GM18499 (cell line): ENCODE data around the gene B9D2.
"Not testable (repeated sequence)": the region's sequence is repeated elsewhere in the genome, so short reads cannot be mapped to it uniquely, and the experiment has no call there.

Experiments used
- ATAC-seq: cut with Tn5 transposase; IDR thresholded peaks from one replicate; pipeline ENCODE4 v1.9.1; 2021; ENCODE audit warnings: moderate number of reproducible peaks; ENCODE audit not compliant: insufficient read depth, unreplicated experiment

B9D2 gene

GRCh38 chr19:41356984-41357739, 6.8 kb downstream of the B9D2 start:
- ATAC-seq = no peak

DNA sequence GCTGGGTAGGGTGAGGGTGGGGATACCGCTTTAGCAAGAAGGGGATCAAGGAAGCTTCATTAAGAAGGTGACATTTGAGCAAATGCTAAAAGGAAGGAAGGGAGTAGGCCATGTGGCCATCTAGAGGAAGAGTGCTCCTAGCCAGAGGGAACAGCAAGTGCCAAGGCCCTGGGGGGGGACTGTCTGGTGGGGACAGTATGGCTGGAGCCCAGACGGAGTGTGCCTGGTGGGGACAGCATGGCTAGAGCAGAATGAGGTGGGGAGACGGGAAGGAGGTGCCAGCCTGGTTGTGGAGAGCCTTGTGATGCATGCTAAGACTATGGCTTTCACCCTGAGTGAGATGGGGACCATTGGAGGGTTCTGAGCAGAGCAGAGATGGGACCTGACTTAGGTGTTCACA, 8.1 kb downstream of the B9D2 start:
- ATAC-seq = no peak

- no peak for ATAC-seq
Observed at GRCh38 chr19:41355035-41355434, 8.9 kb downstream of the B9D2 start.

DNA sequence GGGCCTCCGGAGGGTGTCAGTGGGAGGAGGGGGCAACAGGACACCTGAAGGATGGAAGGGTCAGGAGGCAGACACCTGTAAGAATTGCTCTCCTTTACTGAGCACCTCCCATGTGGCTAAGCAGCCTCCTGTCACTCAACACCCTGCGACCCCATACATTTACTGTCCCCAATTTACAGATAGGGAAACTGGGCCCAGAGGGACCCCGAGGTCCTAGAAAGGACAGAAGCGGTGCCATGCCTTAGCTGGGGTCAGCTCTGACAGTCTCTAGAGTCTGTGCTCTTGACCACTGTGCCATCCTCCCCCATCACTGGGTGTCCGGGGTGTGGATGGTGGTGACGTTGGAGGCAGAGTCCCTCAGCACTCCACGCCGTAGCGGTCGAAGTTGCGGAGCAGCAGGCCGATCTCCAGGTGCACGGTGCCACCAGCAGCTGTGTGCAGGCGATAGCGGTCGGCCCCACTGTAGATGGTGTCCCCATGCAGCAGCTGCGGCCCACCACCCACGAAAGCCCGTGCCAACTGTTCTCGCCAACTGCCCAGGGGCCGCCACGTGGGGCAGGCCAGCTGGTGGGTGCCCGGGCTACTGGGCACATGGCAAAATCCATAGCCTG, 9.5 kb downstream of the B9D2 start:
- no peak for ATAC-seq

DNA sequence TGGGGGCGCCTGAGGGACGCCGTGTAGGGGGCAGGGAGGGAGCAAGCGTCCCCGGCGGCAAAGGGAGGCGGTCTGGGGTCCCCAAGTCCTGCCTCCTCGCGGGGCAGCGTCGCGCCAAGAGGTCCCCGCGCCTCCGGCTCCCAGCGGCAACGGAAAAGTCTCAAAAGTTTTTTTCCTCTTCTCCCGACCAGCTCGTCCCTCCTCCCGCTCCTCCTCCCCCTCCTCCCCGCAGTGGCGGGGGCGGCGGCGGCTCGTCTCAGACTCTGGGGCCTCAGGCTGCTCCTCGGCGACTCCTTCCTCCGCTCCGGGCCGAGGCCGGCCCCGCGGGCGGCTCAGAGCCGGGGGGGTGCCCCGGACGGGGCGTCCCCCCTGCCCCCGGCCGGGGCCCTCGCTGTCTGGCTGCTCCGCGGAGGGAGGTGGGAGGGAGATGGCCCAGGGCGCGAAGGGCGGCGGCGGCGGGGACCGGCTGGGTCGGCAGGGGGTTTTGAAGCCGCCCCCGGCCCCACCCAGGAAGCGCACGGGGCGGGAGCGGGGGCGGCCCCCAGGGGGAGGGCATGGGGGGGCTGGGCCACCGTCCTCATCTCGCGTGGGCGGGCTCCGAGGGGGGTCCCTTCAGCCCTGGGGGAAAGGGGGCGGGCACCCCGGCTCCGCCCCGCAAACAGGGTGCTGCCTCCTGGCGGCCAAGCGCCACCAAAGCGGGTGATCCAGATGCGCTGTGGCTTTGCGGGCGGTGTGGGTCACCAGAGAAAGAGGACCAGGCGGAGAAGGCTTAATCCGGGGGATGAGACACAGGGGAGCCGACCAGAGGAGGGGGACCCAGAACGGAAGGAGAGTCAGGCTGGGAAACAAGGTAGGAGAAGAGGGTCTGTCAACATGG, 10.2 kb downstream of the B9D2 start, which contains the start of gene TGFB1:
TSS of gene TGFB1 (minus strand) at position 457 of the 877 bp plus-strand sequence. CDS start 878 bp downstream, outside the sequence.
- ATAC-seq = no peak

- ATAC-seq = no peak
Observed at GRCh38 chr19:41352609-41353465, 11.1 kb downstream of the B9D2 start.

GRCh38 chr19:41352279-41352608, 11.7 kb downstream of the B9D2 start:
- ATAC-seq = no peak

- no peak for ATAC-seq
Observed at GRCh38 chr19:41351339-41352245, 12.4 kb downstream of the B9D2 start.

DNA sequence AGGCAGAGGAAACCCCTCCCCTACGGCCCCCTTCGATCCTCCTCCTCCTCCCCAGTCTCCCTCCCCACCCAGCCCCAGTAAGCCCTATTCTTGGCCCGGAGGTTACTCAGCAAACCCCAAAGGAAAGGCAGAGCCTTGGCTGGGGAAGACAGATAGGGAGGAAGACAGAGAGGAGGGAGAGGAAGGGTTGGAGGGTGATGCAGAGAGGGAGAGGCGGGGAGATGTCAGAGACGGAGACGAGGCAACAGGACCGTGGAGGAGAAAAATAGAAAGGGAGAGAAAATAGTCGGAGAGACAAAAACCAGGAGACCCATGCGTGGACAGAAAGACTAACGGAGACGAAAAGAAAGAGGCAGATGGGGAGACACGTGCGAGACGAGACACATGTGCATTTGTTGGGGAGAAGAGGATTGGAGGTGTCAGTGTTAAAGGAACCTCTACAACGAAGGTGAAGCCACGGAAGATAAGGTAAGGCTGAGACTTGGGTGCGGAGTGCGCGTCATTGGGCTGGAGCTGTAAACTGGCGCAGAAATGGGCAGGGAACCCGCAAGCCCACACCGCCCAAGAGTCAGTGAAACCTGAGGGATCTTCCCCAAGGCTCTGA, 13.1 kb downstream of the B9D2 start:
- ATAC-seq = no peak

GRCh38 chr19:41346916-41347315, 17.0 kb downstream of the B9D2 start:
- not testable (repeated sequence) for ATAC-seq

- no peak for ATAC-seq
Observed at GRCh38 chr19:41344162-41344561, 19.8 kb downstream of the B9D2 start.

DNA sequence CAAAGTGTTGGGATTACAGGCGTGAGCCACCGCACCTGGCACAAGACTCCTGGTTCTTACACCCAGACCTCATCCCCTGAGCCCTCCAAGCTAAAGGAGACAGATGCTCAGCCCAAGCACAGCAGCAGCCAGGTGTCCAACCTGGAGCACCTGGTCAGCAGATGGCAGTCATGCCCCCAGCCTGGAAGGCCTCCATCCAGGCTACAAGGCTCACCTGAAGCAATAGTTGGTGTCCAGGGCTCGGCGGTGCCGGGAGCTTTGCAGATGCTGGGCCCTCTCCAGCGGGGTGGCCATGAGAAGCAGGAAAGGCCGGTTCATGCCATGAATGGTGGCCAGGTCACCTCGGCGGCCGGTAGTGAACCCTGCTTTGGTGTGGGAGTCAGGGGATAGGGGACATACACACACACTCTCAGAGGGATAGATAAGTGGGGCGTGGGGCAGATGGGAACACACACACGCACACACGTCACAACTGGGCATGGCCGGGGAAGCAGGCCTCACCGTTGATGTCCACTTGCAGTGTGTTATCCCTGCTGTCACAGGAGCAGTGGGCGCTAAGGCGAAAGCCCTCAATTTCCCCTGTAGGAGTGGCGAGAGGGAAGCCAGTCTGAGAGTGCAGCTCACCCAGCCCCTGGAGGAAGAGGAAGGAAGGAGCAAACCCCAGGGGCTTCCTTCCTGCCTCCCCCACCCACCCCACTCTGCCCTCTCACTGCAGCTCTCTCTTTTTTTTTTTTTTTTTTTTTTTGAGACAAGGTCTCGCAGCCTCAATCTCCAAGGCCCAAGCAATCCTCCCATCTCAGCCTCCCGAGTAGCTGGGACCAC, 22.1 kb downstream of the B9D2 start:
- ATAC-seq = no peak

GRCh38 chr19:41339936-41340335, 24.0 kb downstream of the B9D2 start:
- no peak for ATAC-seq

GRCh38 chr19:41335467-41335866, 28.5 kb downstream of the B9D2 start:
- no peak for ATAC-seq

DNA sequence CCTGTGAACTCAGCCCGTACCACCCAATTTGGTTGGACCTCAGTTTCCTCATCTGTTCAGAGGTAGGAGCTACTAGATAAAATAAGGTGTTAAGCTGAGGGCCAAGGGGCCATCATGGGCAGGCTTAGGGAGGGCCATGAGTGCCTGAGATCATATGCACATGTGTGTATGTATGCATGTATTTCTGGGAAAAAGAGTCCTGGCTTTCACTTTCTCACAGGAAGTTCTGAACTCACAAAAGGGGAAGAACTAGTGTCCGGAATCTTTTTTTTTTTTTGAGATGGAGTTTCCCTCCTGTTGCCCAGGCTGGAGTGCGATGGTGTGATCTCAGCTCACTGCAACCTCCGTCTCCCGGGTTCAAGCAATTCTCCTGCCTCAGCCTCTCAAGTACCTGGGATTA, 29.2 kb downstream of the B9D2 start:
- no peak for ATAC-seq

- no peak for ATAC-seq
Observed at GRCh38 chr19:41332468-41332867, 31.5 kb downstream of the B9D2 start.

DNA sequence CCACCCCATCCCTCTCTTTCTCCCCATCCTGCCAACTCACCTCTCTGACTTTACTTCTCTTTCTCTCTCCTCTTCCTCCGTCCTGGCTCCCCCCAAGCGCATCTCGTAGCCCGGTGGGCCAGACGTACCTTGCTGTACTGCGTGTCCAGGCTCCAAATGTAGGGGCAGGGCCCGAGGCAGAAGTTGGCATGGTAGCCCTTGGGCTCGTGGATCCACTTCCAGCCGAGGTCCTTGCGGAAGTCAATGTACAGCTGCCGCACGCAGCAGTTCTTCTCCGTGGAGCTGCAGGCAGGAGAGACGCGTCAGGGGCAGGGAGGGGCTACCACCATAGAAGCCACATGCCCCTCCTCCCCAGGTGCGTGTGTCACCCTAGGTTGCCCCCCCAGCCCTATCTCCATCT, 31.9 kb downstream of the B9D2 start:
- ATAC-seq = no peak
